BE2C (cell line): ENCODE data around the gene IGF2BP2.
A peak's percentile ranks its signal among the peaks of the same experiment; 100 is the strongest.

Experiments used
- DNase-seq: peaks from one replicate; pipeline ENCODE4 v3.0.0-alpha.2; 2020
- H3K27me3 ChIP-seq: fragments of 250-450 bp; sonication (Bioruptor Pico); 2 replicates; pipeline ENCODE4 v1.5.1; 2020; ENCODE audit warnings: mild to moderate bottlenecking
- H3K36me3 ChIP-seq: fragments of 250-450 bp; sonication (Bioruptor Pico); 2 replicates; pipeline ENCODE4 v1.5.1; 2020; ENCODE audit warnings: mild to moderate bottlenecking
- H3K4me1 ChIP-seq: fragments of 250-450 bp; sonication (Bioruptor Pico); 2 replicates; pipeline ENCODE4 v1.5.1; 2020
- H3K4me3 ChIP-seq: 2 replicates; pipeline ENCODE4 v1.5.1; 2011; ENCODE audit warnings: low read depth, low read length
- H3K9me3 ChIP-seq: fragments of 250-450 bp; sonication (Bioruptor Pico); 2 replicates; pipeline ENCODE4 v1.5.1; 2020
- TF ChIP-seq, protein P1 (sequence below): IDR thresholded peaks from 2 replicates; pipeline ENCODE4 v1.5.1; 2012; ENCODE audit warnings: mild to moderate bottlenecking, low read depth, low read length

IGF2BP2 gene

DNA sequence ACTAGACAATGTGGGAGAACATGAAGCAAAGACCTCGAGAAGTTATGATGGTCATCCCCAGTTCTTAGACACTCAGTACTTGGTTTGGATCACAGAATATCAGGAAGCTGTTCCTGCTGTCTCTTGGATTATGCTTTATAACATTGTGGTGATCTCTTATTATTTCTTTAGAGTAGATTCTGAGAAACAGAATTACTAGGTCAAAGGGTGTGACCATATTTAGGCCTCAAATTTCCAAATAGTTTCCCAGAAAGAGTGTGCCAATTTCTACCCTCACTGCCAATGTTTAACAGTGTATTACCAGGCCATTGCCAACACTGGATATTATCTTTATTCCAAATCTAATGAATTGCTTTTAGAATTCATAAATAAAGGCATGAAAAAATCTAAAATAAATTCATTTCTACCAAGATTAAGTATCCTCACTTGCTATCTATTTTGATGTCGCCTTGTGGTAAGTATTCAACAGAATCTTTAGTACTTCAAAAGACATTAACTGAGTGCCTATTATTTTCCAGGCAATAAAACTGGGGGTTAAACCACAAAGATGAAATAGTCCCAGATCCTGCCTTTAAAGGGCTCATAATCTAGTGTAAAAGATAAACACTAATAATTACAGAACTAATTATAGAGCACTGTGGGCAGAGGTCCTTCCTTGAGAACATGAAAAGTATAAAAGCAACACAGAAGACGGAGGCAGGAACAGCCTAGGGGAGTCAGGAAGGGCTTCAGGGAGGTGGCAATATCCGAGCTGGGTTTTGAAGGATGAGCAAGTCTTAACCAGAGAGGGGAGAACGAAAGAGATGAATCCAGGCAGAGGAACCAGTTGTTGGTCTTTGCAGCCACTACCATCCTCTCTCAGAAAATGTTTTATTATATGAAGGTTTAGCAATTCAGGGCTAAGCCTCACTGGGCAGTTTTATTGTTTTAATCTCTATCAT is 86.8 kb downstream of the IGF2BP2 start:
- Histone ChIP-seq H3K9me3 (no peaks in the 10 kb centered on the region), H3K4me1 (no peaks in the 10 kb centered on the region), H3K27me3 (peaks cover 43% of the 10 kb centered on the region), H3K4me3 (no peak overlapping the region), H3K36me3 (no peaks in the 10 kb centered on the region)
- no peak for DNase-seq
- TF ChIP-seq, protein P1, sequence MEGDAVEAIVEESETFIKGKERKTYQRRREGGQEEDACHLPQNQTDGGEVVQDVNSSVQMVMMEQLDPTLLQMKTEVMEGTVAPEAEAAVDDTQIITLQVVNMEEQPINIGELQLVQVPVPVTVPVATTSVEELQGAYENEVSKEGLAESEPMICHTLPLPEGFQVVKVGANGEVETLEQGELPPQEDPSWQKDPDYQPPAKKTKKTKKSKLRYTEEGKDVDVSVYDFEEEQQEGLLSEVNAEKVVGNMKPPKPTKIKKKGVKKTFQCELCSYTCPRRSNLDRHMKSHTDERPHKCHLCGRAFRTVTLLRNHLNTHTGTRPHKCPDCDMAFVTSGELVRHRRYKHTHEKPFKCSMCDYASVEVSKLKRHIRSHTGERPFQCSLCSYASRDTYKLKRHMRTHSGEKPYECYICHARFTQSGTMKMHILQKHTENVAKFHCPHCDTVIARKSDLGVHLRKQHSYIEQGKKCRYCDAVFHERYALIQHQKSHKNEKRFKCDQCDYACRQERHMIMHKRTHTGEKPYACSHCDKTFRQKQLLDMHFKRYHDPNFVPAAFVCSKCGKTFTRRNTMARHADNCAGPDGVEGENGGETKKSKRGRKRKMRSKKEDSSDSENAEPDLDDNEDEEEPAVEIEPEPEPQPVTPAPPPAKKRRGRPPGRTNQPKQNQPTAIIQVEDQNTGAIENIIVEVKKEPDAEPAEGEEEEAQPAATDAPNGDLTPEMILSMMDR = no peak

DNA sequence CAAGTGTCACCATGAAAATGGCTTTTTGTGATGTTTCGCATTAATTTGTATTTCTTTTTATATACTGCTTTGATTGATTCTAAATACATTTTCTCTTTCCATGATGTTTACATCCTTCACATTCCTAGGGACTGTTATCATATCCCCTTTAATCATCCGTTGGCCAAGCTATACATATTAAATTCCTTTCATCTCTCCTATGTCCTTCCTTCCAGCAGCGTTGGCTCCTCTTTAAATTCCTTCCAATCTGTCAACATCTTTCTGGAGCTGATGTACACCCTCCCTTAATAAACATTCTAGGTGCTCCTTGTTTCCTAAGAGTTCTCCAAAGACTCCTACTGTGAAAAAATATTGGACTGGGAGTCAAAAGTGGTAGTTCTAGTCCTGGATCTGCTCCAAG is 87.8 kb downstream of the IGF2BP2 start:
- TF ChIP-seq, protein P1 = no peak
- no peak for DNase-seq
- Histone ChIP-seq H3K9me3 (no peaks in the 10 kb centered on the region), H3K36me3 (no peaks in the 10 kb centered on the region), H3K4me1 (no peaks in the 10 kb centered on the region), H3K4me3 (no peak overlapping the region), H3K27me3 (peaks cover 36% of the 10 kb centered on the region)

DNA sequence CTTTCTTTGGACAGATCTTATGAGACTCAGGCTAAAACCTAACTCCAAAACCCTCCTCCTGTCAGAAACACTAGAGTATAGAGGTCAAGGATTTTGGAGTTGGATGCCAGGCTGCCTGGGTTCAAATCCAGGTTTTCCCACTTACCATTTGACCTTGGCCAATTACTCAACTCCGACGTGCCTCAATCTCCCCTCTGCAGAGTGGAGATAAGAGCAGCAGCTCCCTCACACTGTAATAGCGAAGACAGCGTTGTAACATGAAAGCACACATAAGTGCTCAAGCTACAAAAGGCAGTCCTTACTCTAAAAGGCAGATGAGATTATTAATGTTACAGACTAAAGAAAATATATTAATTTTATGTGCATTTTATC is 90.1 kb downstream of the IGF2BP2 start:
- TF ChIP-seq, protein P1 = no peak
- Histone ChIP-seq H3K4me1 (no peaks in the 10 kb centered on the region), H3K4me3 (no peak overlapping the region), H3K9me3 (no peaks in the 10 kb centered on the region), H3K27me3 (peaks cover 19% of the 10 kb centered on the region), H3K36me3 (no peaks in the 10 kb centered on the region)
- DNase-seq = no peak

DNA sequence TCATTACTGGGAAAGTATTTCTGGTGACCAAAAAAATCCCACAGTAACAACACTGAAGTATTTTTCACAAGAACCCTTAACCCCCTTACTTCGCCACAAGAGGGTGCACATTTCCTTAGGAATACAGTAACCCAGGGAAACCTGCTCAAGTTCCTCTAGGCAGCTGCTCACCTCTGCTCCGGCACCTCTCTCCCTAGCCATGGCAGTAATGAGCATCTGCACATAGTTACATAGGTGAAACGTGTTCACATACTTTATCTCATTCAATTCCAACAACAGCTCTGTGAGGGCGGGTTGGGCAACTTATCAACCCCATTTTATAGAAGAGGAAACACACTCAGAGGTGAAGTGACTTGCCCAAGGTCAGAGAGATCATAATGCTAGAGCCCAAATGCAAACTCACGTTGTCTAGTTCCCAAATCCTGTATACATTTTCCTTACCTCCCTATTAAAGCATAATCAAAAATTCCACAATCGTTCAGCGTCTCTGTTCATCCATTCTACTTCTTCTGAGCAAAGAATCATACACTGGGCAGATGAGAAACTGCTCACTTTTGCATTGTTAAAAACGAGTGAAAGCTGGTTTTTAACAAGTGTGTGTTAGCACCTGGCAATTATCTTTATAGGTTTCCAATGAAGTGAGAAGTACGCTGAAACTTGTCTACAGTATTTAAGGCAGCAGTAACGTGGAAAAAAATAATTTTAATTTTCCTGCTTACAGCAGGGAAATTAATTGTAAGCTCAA is 90.7 kb downstream of the IGF2BP2 start:
- Histone ChIP-seq H3K27me3 (peaks cover 15% of the 10 kb centered on the region), H3K9me3 (no peaks in the 10 kb centered on the region), H3K4me3 (no peak overlapping the region), H3K4me1 (no peaks in the 10 kb centered on the region), H3K36me3 (no peaks in the 10 kb centered on the region)
- TF ChIP-seq, protein P1 = peak; percentile 75
- peak; percentile 42 for DNase-seq

DNA sequence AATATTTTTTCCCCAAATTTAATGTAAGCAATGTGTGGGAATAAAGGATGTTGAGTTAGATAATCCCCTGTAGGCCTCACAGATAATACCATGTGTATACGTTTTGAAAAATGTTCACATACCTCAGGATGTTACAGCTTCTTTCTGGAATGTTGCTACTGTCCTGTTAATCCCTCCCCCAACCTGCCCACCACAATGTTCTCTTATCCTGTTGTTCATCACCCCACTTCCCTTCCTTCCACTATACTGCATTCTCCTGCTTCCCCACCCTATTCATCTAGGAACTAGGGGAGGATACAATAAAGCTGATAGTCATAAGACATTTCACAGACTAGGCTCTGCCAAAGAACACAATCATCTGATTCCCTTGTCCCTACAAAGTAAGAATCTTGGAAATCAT is 92.1 kb downstream of the IGF2BP2 start:
- DNase-seq = no peak
- TF ChIP-seq, protein P1 = no peak
- Histone ChIP-seq H3K4me1 (no peaks in the 10 kb centered on the region), H3K36me3 (no peaks in the 10 kb centered on the region), H3K4me3 (no peak overlapping the region), H3K27me3 (peaks cover 2% of the 10 kb centered on the region; the same call in 1 of the 2 replicates), H3K9me3 (no peaks in the 10 kb centered on the region)

DNA sequence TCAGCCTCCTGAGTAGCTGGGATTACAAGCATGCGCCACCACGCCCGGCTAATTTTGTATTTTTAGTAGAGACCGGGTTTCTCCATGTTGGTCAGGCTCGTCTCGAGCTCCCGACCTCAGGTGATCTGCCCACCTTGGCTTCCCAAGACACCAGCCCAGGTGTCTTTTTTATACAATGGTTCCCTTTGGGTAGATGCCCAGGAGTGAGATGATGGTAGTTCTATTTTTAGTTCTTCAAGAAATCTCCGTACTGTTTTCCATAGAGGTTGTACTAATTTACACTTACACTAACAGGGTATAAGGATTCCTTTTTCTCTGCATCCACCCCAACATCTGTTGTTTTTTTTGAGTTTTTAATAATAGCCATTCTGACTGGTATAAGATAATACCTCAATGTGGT is 94.3 kb downstream of the IGF2BP2 start:
- Histone ChIP-seq H3K9me3 (no peaks in the 10 kb centered on the region), H3K36me3 (no peaks in the 10 kb centered on the region), H3K4me3 (no peak overlapping the region), H3K4me1 (no peaks in the 10 kb centered on the region), H3K27me3 (peaks cover 9% of the 10 kb centered on the region)
- no peak for DNase-seq
- TF ChIP-seq, protein P1 = no peak
